ENCODE results near the gene RSAD1.
A peak's percentile ranks its signal among the peaks of the same experiment; 100 is the strongest.

Gene RSAD1

DNA sequence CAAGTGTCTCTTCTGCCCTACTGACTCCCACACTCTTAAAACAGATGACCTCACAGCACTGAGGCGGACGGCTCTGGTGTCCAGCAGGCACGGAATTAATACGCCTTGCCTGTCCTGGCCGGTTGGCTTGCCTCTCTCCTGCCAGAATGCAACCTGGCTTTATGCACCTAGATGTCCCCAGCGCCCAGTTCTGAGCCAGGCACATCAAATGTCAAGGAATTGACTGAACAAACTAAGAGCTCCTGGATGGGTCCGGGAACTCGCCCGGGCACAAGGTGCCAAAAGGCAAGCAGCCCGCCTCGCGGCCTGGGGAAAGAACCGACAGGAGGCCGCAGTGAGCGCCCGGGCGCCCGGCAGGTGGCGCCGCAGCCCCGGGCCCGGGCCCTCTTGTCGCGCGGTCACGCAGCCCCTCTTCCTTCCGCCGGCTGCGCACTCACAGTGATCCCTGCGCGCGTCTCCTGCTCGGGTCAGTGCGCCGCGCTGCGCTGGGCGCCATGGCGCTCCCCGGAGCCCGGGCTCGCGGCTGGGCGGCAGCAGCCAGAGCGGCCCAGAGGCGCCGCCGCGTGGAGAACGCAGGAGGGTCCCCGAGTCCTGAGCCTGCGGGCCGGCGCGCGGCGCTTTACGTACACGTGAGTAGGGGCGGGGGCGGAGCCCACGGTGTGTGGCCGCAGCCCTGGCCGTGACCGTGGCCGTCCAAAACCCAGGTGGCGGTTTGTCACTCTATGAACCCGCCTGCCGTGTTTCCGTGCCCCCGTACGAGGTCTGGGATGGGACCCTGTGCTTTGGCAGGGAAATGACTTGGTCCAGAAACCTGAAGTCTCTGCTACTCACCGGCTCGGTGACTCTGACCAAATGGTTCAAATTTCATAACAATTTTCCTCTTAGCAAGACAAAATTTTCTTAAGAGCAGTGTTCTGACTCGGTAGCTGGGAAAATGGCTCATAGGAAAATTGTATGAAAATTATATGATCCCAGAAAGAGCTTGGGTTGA, at the start of gene RSAD1:
Gene RSAD1, plus strand, starts transcription at position 470 of the 991 bp plus-strand sequence. Its CDS starts 25 bp downstream, at position 495.
- peak; percentile 71 to 78 for DNase-seq (ENCODE audit: low read depth in 2 of 2)

DNA sequence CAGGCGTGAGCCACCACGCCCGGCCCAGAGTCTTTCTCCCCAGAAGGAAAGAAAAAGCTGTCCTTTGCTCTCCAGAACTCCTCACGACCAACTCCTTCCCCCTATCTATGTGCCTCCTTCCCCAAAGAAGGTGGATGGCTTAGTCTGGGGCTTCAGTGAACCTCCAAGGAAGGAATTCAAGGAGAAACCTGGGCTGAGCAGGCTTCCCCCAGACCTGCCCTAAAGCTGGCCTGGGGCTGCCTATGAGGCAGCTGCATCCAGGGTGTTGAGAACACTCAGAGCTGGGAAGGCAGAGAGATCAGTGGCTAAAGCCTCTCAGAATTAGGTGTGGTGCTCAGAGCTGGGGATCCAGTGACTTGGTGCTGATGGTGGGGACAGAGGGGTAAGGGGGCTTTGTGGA, 48.9 kb upstream of the RSAD1 start:
- no peak for DNase-seq (ENCODE audit: low read depth in 2 of 2)

DNA sequence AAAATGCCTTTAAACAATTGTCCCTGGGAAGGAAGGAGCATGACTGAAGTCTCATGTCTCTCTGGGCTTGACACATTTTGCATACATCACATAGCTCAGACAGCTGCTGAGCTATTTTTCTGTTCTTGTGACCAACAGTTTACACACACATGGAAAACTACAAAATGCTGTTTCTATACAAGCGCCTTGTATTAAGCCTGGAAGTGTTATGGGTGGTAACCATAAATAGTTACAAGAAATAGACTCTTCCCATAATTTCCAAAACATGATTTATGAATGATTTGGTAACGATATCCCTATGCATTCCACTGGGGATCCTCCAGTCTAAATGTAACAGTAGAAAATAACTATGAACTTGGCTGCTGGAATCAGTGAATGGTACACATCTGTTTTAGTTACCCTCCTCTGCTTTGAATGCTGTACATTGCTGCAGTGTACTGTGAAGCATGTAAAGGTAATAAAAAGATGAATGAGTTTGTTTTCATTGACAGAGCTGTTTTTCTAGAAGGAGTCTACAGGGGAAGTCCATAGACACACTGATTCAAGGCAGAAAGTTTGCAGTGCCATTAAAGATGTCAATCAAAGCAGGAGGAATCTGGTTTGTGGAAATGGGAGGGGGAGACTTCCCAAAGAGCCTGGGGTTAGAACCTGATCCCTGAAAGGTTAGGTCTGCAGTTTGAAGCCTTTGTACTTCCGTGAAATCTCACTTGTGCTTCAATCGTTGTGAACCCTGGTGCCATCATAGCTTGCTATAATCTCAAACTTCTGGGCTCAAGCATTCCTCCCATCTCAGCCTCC, 47.6 kb upstream of the RSAD1 start:
- DNase-seq (ENCODE audit: low read depth in 2 of 2) = no peak

DNA sequence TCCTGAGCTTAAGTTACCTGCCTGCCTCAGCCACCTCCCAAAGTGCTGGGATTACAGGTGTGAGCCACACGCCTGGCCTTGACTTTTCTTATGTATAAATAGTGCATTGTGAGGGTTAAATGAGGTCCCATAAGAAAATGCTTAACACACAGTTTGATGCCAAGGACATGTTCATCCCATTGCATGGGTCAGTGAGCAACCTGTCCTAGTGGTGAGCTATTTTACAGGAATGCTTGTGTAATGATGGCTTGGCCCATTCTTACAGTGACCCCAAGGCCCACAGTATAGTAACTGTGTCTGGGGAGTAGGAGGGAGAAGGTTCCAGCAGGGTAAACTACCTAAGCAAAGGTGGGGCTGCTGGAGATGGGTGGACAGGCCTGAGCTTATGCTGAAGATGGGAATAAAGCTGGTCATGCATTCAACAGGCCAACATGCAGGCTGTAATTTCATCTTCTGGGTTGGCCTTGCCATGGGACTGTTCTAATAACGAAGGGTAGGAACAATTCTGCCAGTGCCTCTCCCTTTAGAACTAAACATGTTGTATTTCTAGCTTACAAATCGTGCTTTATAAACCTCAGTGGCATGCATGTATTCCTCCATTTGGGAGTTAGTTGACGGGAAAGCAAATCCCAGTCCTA, 46.4 kb upstream of the RSAD1 start:
- DNase-seq (ENCODE audit: low read depth in 2 of 2) = no peak

DNA sequence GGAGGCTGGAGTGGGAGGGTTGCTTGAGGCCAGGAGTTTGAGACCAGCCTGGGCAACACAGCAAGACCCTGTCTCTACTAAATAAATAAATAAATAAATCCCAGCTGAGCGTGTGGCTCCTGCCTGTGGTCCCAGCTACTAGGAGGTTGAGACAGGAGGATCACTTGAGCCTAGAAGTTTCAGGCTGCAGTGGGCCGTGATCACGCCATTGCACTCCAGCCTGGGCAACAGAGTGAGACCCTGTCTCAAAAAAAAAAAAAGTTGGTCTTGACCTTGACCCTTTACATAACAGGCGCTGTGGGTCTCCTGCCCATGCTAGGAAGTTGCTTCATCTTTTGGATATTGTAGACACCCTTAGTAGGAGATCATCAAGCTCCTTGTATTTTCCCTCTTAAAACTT, 41.3 kb upstream of the RSAD1 start:
- no peak for DNase-seq (ENCODE audit: low read depth in 2 of 2)

DNA sequence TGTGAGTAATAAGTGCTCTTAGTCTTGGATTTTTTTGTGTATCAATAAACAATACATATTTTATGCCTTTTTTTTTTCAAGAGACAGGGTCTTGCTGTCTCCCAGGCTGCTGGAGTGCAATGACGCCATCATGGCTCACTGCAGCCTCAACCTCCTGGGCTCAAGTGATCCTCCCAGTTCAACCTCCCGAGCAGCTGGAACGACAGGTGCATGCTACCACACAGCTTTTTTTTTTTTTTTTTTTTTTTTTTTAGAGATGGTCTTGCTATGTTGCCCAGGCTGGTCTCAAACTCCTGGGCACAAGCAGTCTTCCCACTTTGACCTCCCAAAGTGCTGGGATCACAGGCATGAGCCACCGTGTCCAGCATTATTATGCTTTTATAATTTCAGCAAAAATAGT, 39.7 kb upstream of the RSAD1 start:
- DNase-seq (ENCODE audit: low read depth in 2 of 2) = no peak

DNA sequence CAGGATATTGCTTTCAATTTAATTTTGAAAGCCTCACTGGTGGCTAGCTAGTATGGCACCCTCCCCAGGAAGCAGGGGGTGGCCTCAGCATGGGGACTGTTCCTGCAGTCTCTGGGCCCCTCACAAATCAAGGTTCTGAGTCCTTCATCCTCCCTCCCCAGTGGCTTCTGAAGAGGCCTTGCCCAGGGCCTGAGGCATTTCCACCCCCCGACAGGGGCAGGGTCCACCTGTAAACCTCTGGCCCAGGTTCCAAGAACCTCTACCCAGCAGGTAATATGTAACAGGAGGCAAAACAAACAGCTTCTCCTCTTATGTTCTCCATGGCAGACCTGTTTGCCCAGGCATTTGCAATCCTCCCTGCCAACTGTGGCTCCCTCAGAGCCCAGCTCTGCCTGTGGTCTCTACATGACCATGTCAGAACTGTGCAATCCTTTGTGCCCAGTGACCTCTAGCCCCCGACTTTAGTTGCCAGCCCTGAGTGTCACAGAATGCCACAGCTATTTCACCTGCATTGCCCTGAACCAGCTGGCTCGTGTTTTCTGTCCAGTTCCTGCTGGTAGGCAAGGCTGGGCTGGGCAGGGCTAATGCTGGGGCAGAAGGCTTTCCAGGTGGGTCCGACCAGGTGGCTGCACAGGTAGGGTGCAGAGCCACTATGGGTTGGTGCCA, 38.4 kb upstream of the RSAD1 start:
- no peak for DNase-seq (ENCODE audit: low read depth in 2 of 2)

DNA sequence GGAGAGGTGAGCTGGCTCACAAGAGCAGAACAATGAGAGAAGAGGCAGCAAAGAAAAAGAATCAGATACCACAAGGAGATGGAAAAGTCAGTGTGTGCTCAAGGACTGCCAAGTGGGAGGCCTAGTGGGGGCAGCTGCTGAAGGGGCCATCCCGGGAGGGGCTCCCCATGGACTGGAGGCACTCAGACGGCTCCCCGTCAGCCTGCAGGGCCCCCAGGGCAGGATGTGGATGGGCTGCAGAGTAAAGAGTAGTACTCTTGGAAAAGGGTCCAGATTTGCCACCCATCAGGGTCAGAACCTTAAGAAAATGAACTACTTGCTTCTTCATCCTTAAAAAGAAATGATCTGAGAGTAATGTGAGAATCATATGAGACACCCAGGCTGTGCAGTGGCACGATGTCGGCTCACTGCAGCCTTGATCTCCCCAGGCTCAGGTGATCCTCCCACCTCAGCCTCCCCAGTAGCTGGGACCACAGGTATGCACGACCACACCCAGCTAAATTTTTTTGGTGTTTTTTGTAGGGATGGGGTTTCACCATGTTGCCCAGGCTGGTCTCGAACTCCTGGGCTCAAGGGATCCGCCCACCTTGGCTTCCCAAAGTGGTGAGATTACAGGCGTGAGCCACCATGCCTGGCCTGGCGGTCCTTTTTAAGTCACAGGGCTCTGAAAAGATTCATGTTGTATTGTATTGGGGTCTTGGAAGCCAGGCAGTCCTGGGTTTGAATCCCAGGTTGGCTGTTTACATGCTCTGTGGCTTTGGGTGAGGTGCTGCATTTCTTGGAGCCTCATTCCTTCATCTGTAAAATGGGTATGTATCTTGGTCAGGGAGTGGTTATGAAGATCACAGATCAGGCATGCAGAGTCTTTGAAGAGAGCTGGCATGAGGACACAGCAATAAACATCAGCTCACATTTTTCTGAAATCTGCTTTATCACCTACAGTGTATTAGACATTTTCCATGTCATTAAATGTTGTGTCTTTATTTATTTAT, 37.5 kb upstream of the RSAD1 start:
- DNase-seq (ENCODE audit: low read depth in 2 of 2) = no peak

DNA sequence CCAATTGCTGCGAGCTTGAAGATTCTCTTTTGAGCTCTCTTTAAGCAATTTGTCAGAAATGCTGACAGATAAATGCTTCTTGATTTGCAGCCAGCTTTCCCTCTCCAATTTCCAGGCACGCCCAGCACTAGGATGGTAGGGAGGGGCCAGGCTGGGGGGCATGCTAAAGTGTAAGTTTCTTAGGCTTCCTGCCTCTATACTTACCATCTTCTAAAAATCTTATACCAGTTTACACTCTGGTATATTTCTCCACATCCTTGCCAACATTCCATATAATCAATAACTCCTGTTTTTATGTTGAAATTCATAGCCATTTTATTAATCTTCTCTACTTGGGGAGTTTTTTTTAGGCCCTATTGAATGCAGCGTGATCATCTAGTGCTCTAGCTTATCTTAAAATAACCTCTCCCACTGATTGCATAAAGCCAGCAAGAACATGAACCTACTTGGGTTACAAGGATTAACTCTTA, 35.1 kb upstream of the RSAD1 start:
- DNase-seq (ENCODE audit: low read depth in 2 of 2) = no peak

DNA sequence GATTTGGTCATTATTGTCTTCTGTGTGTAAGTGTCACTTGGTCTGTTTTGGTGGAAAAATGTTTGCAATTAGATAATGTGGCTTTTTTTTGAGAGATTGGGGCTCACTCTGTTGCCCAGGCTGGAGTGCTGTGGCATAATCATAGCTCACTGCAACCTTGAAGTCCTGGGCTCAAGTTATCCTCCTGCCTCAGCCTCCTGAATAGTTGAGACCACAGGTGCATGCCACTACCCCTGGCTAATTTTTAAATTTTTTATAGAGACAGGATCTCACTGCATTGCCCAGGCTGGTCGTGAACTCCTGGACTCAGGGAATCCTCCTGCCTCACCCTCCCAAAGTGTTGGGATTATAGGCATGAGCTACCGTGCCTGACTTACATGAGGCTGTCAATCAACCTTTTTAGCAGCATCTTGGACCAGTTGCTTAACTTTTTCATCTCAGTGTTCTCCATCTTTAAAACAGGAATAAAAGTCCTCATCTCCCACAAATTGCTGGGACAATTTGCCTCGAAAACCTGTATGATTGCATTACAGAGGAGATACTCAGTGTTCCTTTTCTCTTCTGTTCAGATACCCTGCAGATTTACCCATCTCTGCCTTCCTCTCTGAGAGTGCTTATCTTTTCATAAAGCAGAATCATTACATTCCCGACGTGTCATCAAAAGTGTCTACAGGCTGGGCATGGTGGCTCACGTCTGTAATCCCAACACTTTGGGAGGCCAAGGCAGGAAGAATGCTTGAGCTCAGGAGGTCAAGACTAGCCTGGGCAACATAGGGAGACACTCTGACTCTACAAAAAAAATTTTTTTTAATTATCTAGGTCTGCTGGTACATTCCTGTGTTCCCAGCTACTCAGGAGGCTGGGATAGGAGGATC, 33.6 kb upstream of the RSAD1 start:
- DNase-seq (ENCODE audit: low read depth in 2 of 2) = no peak

DNA sequence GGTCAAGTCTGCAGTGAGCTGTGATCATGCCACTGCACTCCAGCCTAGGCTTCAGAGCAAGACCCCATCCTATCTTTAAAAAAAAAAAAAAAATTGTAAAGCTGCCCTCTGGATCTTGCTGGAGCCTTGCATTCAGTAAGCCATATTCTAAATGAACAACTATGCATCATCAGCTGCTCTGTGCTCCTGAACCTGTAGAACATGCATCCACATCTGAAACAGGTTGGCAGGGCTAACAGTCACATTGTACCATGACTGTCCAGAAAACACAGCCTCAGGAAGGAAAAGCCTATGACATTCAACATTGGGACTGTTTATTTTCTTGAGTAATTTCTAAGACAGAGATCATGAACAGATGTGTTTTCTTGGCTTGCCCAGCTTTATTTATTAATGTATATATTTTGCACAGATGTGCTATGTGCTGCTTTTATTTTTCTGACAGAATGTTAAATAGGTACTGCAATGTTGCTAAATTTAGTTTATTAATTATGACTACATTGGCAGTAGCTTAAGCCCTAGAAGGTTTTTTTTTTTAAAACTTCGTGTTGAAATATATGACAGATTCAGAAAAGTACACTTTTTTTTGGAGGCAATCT, 32.8 kb upstream of the RSAD1 start:
- no peak for DNase-seq (ENCODE audit: low read depth in 2 of 2)

DNA sequence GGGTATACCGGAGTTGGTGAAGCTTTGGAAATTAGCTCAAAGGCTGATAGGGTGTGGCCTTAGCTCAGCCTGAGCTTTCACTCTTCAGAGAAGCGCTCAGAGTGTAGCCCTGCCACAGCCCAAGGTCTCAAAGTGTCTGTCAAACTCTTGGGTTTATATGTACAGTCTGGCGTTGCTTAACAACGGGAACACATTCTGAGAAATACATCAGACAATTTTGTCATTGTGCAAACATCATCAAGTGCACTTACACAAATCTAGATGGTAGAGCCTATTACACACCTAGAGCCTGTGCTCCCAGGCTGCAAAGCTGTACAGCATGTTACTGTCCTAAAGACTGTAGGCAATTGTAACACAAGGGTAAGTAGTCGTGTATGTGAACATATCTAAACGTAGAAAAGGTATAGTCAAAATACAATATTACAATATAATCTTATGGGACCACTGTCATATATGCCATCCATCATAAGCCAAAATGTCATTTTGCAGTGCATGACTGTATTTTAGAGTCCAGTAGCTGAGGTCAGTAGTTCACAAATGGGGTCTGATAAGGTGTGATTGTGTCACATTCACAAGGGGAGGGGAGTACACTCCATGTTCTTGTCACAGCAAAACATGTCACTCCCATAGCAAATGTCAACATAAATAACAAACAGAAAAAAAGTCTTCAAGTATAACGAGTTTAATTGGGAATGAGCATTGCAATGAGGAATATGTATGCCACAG, 30.6 kb upstream of the RSAD1 start:
- no peak for DNase-seq (ENCODE audit: low read depth in 2 of 2)

DNA sequence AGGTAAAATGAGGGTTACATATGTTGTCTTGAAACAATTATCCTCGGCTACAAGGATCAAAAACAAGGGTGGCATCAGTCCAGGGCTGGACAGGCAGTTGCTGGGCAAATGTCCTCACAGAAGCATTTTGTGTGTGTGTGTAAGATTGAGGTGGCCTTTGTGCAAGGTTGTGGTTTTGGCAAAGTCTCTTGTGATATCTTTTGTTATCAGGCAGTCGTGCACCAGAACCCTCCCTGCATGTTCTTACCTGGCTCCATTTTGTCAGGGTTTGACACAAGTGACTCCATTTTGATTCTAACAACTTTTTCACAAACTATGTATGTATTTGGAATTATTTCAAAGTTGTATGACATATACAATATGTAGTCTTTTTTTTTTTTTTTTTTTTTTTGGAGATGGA, 30.0 kb upstream of the RSAD1 start:
- no peak for DNase-seq (ENCODE audit: low read depth in 2 of 2)

DNA sequence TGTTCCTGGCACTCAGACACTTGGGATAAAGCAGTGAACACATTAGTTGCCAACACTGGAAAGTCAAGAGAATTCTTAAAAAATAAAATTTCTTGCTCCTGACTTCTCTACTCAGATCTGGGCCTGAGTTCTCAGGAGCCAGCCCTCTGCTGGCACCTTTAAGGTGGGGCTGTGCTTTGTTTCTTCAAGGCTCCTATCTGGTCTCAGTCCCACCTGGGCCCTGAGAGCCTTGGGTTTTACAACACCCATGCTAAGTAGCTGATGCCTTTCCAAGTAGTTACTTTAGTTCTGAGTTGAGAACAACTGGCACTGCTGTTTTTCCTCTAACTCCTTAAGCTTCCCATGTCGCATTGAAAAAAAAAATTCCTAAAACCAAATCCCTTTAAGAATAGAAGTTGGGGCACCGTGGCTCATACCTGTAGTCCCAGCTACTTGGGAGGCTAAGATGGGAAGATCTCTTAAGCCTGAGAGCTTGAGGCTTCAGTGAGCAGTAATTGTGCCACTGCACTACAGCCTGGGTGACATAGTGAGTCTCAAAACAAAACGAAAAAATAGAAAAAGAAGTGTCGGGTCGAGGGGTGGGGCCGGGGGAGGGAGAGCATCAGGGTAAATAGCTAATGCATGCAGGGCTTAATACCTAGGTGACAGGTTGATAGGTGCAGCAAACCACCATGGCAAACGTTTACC, 26.6 kb upstream of the RSAD1 start:
- DNase-seq (ENCODE audit: low read depth in 2 of 2) = no peak

DNA sequence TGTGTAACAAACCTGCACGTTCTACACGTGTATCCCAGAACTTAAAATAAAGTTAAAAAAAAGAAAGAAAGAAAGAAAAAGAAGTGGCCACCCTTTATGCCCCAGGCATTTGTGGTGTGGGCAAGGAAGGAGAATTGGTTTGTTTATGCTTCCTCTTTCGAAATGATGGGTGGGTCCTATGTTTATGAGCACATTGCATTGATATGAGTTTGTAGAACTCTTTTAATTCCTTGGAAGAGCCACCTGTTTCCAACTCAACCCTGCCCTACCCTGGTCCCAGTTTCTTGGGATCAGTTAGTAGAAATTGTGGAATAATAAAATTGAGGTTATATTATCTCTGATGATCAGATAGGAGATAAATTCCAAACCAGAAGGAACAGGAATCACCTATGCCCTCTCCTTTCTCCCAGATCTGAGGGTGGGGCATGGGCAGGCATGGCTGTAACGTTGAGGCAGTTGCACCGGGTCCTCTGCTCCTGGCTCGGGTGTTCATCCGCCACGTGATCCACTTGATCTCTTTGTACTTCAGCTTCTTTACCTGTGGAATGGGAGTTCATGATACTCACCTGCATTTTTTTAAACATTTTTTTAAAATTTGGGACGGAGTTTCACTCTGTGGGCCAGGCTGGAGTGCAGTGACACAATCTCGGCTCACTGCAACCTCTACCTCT, 25.9 kb upstream of the RSAD1 start:
- no peak for DNase-seq (ENCODE audit: low read depth in 2 of 2)

DNA sequence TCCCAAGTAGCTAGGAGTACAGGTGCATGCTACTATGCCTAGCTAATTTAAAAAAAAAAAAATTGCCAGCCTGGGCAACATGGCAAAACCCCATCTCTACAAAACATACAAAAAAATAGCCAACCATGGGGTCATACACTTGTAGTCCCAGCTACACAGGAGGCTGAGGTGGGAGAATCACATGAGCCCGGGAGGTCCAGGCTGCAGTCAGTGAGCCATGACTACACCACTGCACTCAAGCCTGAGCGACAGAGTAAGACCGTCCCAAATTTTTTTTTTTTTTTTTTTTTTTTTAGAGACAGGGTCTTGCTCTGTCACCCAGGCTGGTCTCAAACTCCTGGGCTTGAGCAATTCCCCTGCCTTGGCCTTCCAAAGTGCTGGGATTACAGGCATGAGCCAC, 24.8 kb upstream of the RSAD1 start:
- DNase-seq (ENCODE audit: low read depth in 2 of 2) = no peak

DNA sequence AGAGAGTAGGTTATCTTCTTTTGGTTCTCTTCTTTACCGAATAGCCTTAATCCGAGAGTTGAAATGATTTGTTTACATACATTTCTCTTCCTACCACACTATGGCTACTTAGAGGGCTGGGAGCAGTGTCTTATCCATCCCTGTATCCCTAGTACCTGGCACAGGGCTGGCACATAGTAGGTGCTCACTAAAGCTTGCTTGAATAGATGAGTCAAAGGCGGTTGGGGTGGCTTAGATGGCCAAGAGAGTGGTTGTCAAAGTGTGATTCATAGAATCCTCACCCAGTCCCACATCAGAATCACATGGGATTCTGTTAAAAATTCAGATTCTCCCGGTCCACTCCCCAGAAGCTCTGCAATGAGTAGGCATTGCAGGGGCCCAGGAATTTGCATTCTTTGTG, 21.0 kb upstream of the RSAD1 start:
- no peak for DNase-seq (ENCODE audit: low read depth in 2 of 2)
